Subcutaneous adipose tissue (tissue), 4 donors: ENCODE measurements around the gene EFCAB5. TPM values are rescaled to one million over a fixed set of nuclear protein-coding genes. Genes with fewer than 3 reads are reported as not detected.

Experiments used
- CTCF ChIP-seq: fragments of 450-650 bp; IDR thresholded peaks from one replicate; pipeline ENCODE4 v1.5.1; 2016; ENCODE audit warnings: low read depth, mild to moderate bottlenecking, control low read depth, antibody characterized with exemption, moderate library complexity
- total RNA-seq, 4 donors: library from RNA; depleted of rRNA; stranded (reverse); fragments of >200 nt; gene quantifications; one replicate each; pipeline ENCODE4 v1.1.0, GENCODE V29; 2016

The EFCAB5 gene
- total RNA-seq, 4 donors from 2014 or later: under 0.01 to 0.34 TPM; not detected in 2

- TF ChIP-seq CTCF: no peak
Measured at GRCh38 chr17:30035369-30035768, 93.9 kb downstream of the EFCAB5 start.

GRCh38 chr17:30041551-30041950, 100.1 kb downstream of the EFCAB5 start:
- TF ChIP-seq CTCF: no peak

GRCh38 chr17:30062372-30062771, 120.9 kb downstream of the EFCAB5 start:
- TF ChIP-seq CTCF: no peak

- no peak for TF ChIP-seq CTCF
Measured at GRCh38 chr17:30064738-30065137, 123.3 kb downstream of the EFCAB5 start.

GRCh38 chr17:30068465-30068864, 127.0 kb downstream of the EFCAB5 start:
- TF ChIP-seq CTCF: no peak

- TF ChIP-seq CTCF: no peak
Measured at GRCh38 chr17:30074254-30074653, 132.8 kb downstream of the EFCAB5 start.

- no peak for TF ChIP-seq CTCF
Measured at GRCh38 chr17:30074730-30075129, 133.3 kb downstream of the EFCAB5 start.
